ENCODE results near the gene HCN2.
A peak's percentile ranks its signal among the peaks of the same experiment; 100 is the strongest.

- TF ChIP-seq ELF4 (CRISPR knock-in tag; IDR thresholded peaks at IDR 0.05; ENCODE audit: low read depth) (no peak), CTCF (IDR thresholded peaks at IDR 0.05) (no peak), MXD4 (CRISPR knock-in tag; IDR thresholded peaks at IDR 0.05; ENCODE audit: borderline replicate concordance) (no peak), CDX4 (CRISPR knock-in tag; IDR thresholded peaks at IDR 0.05; ENCODE audit: borderline replicate concordance) (no peak), ATF1 (CRISPR knock-in tag; IDR thresholded peaks at IDR 0.05) (no peak), USF2 (CRISPR knock-in tag; IDR thresholded peaks at IDR 0.05) (peak; percentile 47), ATF6 (CRISPR knock-in tag; IDR thresholded peaks at IDR 0.05) (no peak), NR3C1 (CRISPR knock-in tag; conservative IDR thresholded peaks at IDR 0.05; ENCODE audit: low read depth) (no peak)
Observed at GRCh38 chr19:662962-663681, 73.4 kb downstream of the HCN2 start, which contains the start of gene RNF126.

All from WTC11 (cell line).